HG03196 (cell line): ENCODE data around the gene C5AR1.
A peak's percentile ranks its signal among the peaks of the same experiment; 100 is the strongest.
"Not testable (repeated sequence)": the region's sequence is repeated elsewhere in the genome, so short reads cannot be mapped to it uniquely, and the experiment has no call there.

ENCODE experiments used
- ATAC-seq: cut with Tn5 transposase; IDR thresholded peaks from one replicate; pipeline ENCODE4 v1.9.1; 2021; ENCODE audit not compliant: unreplicated experiment

C5AR1 gene

GRCh38 chr19:47309608-47310007, at the start of gene C5AR1:
Gene C5AR1, plus strand, starts transcription at chr19:47309861. Its CDS starts 35 bp downstream, at chr19:47309896.
- ATAC-seq, result no peak

- no peak for ATAC-seq
Observed at GRCh38 chr19:47260476-47260875, 49.2 kb upstream of the C5AR1 start.

GRCh38 chr19:47261946-47262793, 47.5 kb upstream of the C5AR1 start:
- peak; percentile 50 for ATAC-seq

GRCh38 chr19:47264629-47265028, 45.0 kb upstream of the C5AR1 start:
- no peak for ATAC-seq

GRCh38 chr19:47266401-47266941, 43.2 kb upstream of the C5AR1 start:
- ATAC-seq, result no peak

- no peak for ATAC-seq
Observed at GRCh38 chr19:47267350-47267759, 42.3 kb upstream of the C5AR1 start.

- no peak for ATAC-seq
Observed at GRCh38 chr19:47268028-47268427, 41.6 kb upstream of the C5AR1 start.

GRCh38 chr19:47269596-47269995, 40.1 kb upstream of the C5AR1 start:
- ATAC-seq, result no peak

- no peak for ATAC-seq
Observed at GRCh38 chr19:47270408-47270807, 39.3 kb upstream of the C5AR1 start.

- no peak for ATAC-seq
Observed at GRCh38 chr19:47271949-47272348, 37.7 kb upstream of the C5AR1 start.

GRCh38 chr19:47272448-47273312, 37.0 kb upstream of the C5AR1 start:
- ATAC-seq, result no peak

- ATAC-seq, result peak; percentile 55
Observed at GRCh38 chr19:47273313-47274070, 36.2 kb upstream of the C5AR1 start.

- ATAC-seq, result peak; percentile 57
Observed at GRCh38 chr19:47274071-47274890, 35.4 kb upstream of the C5AR1 start, which contains the start of gene INAFM1. Gene INAFM1, plus strand, starts transcription at chr19:47274885. Its CDS starts 35 bp downstream, at chr19:47274920.

GRCh38 chr19:47274891-47275761, 34.5 kb upstream of the C5AR1 start:
- peak; percentile 24 for ATAC-seq

- no peak for ATAC-seq
Observed at GRCh38 chr19:47275791-47276461, 33.7 kb upstream of the C5AR1 start.

GRCh38 chr19:47276513-47276912, 33.1 kb upstream of the C5AR1 start:
- not testable (repeated sequence) for ATAC-seq

GRCh38 chr19:47280183-47280797, 29.4 kb upstream of the C5AR1 start:
- ATAC-seq, result no peak
